Loucy (cell line): ENCODE results near the gene NOL9.

Experiments
- EZH2phosphoT487 ChIP-seq: fragments of 200-600 bp; IDR thresholded peaks from 2 replicates; pipeline ENCODE4 v1.6.1; 2018; ENCODE audit warnings: antibody characterized with exemption, mild to moderate bottlenecking, moderate library complexity, borderline replicate concordance
- TF ChIP-seq, protein P1 (sequence below): fragments of 200-600 bp; sonication (generic); conservative IDR thresholded peaks from 2 replicates; pipeline ENCODE4 v1.5.1; 2014; ENCODE audit warnings: mild to moderate bottlenecking, antibody characterized with exemption, low read length

DNA sequence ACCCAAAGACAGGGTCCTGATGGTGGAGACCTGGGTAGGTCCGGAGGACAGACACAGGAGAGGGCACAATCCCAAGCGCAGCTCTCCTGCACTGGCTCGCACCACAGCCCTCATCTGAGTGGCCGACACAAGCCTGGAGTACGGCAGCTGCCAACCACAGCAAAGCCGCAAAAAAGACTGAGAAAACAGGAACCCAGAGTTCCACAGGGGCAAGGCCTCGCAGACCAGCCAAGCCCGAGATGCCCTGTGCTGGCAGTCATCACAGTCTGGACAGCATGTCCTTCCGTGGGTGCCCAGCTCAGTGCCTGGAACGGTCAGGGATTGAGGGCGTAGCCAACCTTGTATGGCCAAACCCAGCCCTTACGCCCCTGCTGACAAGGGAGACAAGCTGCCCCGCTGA lies 36.9 kb upstream of the NOL9 start:
- no peak for TF ChIP-seq EZH2phosphoT487
- TF ChIP-seq, protein P1, sequence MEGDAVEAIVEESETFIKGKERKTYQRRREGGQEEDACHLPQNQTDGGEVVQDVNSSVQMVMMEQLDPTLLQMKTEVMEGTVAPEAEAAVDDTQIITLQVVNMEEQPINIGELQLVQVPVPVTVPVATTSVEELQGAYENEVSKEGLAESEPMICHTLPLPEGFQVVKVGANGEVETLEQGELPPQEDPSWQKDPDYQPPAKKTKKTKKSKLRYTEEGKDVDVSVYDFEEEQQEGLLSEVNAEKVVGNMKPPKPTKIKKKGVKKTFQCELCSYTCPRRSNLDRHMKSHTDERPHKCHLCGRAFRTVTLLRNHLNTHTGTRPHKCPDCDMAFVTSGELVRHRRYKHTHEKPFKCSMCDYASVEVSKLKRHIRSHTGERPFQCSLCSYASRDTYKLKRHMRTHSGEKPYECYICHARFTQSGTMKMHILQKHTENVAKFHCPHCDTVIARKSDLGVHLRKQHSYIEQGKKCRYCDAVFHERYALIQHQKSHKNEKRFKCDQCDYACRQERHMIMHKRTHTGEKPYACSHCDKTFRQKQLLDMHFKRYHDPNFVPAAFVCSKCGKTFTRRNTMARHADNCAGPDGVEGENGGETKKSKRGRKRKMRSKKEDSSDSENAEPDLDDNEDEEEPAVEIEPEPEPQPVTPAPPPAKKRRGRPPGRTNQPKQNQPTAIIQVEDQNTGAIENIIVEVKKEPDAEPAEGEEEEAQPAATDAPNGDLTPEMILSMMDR, result no peak
